ENCODE results near the gene RANGRF.

The RANGRF gene

GRCh38 chr17:8274816-8275215, 13.7 kb upstream of the RANGRF start:
- no peak overlapping the region for H3K4me3 ChIP-seq (ENCODE audit: control insufficient read depth, low read depth, low read length)
- TF ChIP-seq, protein P1, sequence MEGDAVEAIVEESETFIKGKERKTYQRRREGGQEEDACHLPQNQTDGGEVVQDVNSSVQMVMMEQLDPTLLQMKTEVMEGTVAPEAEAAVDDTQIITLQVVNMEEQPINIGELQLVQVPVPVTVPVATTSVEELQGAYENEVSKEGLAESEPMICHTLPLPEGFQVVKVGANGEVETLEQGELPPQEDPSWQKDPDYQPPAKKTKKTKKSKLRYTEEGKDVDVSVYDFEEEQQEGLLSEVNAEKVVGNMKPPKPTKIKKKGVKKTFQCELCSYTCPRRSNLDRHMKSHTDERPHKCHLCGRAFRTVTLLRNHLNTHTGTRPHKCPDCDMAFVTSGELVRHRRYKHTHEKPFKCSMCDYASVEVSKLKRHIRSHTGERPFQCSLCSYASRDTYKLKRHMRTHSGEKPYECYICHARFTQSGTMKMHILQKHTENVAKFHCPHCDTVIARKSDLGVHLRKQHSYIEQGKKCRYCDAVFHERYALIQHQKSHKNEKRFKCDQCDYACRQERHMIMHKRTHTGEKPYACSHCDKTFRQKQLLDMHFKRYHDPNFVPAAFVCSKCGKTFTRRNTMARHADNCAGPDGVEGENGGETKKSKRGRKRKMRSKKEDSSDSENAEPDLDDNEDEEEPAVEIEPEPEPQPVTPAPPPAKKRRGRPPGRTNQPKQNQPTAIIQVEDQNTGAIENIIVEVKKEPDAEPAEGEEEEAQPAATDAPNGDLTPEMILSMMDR (conservative IDR thresholded peaks at IDR 0.05; ENCODE audit: control insufficient read depth, insufficient read depth, low read depth, low read length), result no peak
- no peak for DNase-seq (ENCODE audit: low read depth)

GRCh38 chr17:8275421-8276290, 12.8 kb upstream of the RANGRF start:
- no peak overlapping the region for H3K4me3 ChIP-seq (ENCODE audit: control insufficient read depth, low read depth, low read length)
- TF ChIP-seq, protein P1 (conservative IDR thresholded peaks at IDR 0.05; ENCODE audit: control insufficient read depth, insufficient read depth, low read depth, low read length), result no peak
- DNase-seq (ENCODE audit: low read depth), result no peak

DNA sequence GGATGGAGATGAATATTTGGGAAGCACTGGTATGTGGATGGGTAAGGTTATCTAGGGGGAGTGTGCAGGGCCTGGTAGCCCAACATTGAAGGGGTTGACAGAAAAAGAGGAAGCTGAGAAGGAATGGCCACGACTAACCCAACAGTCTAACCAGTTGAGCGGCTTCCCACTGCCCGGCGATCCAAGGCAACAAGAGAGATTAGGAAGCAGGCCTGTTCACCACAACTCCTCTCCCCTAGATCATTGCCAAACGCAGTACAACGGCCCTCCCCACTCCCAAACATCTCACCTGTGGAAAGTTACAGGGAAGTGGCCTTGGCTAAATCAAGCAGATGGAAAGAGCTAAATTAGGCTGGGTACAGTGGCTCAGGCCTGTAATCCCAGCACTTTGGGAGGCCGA, 11.2 kb upstream of the RANGRF start:
- no peak for DNase-seq (ENCODE audit: low read depth)
- TF ChIP-seq, protein P1 (conservative IDR thresholded peaks at IDR 0.05; ENCODE audit: control insufficient read depth, insufficient read depth, low read depth, low read length), result no peak
- no peak overlapping the region for H3K4me3 ChIP-seq (ENCODE audit: control insufficient read depth, low read depth, low read length)

DNA sequence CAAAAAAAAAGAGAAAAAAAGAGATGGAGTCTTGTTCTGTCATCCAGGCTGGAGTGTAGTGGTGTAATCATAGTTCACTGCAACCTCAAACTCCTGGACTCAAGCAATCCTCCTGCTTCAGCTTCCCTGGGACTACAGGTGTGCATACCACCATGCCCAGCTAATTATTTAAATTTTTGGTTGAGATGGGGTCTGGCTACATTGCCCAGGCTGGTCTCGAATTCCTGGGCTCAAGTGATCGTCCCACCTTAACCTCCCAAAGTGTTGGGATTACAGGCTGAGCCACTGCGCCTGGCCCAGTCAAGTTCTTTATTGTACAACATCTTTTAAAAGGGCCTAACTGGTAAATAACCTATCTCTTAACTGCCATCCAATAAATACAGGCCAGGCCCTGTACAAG, 6.1 kb upstream of the RANGRF start:
- TF ChIP-seq, protein P1 (conservative IDR thresholded peaks at IDR 0.05; ENCODE audit: control insufficient read depth, insufficient read depth, low read depth, low read length), result no peak
- no peak for DNase-seq (ENCODE audit: low read depth)
- H3K4me3 ChIP-seq (ENCODE audit: control insufficient read depth, low read depth, low read length), result no peak overlapping the region

GRCh38 chr17:8283356-8283755, 5.1 kb upstream of the RANGRF start:
- DNase-seq (ENCODE audit: low read depth), result no peak
- TF ChIP-seq, protein P1 (conservative IDR thresholded peaks at IDR 0.05; ENCODE audit: control insufficient read depth, insufficient read depth, low read depth, low read length), result no peak
- H3K4me3 ChIP-seq (ENCODE audit: control insufficient read depth, low read depth, low read length), result no peak overlapping the region

DNA sequence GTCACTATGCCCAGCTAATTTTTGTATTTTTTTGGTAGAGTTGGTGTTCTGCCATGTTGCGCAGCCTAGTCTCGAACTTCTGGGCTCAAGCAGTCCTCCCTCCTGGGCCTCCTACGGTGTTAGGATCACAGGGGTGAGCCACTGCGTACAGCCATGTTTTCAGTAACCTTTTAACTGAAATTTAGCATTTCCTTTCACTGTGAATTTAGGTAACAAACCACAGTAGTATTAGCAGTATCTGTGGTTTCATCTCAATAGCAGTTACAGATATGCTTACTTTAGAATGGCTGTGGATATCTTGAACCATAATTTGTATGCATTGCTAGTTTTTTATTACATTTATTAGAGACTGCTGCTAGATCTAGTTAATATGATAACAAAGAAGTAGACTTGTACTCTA, 4.3 kb upstream of the RANGRF start:
- TF ChIP-seq, protein P1 (conservative IDR thresholded peaks at IDR 0.05; ENCODE audit: control insufficient read depth, insufficient read depth, low read depth, low read length), result no peak
- no peak for DNase-seq (ENCODE audit: low read depth)
- no peak overlapping the region for H3K4me3 ChIP-seq (ENCODE audit: control insufficient read depth, low read depth, low read length)
